ENCODE results near the gene DNAH1. TPM values are rescaled to one million over a fixed set of nuclear protein-coding genes. Genes with fewer than 3 reads are reported as not detected.

The DNAH1 gene
- total and polyA plus RNA-seq, 2 experiments from 2014 or later = 0.81 to 1.8 TPM

DNA sequence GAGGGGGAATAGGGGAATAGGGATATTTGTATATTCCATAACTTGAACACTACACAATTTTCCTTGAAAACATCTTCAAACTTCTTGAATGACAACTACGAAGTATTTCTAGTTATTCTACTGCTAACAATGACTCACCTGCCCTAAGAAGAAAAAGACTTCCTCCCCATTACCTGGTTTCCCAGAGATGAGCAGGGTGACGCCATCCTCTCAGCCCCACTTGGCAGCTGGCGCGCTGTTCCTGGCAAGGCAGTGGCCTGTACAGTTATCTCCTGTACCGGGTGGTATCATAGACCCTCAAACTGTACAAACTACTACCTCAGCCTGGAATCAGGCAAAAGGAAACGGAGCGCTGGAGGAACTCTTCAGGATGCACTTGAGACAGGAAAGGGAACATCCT lies 48.1 kb upstream of the DNAH1 start (continued):
- TF ChIP-seq, protein P1, sequence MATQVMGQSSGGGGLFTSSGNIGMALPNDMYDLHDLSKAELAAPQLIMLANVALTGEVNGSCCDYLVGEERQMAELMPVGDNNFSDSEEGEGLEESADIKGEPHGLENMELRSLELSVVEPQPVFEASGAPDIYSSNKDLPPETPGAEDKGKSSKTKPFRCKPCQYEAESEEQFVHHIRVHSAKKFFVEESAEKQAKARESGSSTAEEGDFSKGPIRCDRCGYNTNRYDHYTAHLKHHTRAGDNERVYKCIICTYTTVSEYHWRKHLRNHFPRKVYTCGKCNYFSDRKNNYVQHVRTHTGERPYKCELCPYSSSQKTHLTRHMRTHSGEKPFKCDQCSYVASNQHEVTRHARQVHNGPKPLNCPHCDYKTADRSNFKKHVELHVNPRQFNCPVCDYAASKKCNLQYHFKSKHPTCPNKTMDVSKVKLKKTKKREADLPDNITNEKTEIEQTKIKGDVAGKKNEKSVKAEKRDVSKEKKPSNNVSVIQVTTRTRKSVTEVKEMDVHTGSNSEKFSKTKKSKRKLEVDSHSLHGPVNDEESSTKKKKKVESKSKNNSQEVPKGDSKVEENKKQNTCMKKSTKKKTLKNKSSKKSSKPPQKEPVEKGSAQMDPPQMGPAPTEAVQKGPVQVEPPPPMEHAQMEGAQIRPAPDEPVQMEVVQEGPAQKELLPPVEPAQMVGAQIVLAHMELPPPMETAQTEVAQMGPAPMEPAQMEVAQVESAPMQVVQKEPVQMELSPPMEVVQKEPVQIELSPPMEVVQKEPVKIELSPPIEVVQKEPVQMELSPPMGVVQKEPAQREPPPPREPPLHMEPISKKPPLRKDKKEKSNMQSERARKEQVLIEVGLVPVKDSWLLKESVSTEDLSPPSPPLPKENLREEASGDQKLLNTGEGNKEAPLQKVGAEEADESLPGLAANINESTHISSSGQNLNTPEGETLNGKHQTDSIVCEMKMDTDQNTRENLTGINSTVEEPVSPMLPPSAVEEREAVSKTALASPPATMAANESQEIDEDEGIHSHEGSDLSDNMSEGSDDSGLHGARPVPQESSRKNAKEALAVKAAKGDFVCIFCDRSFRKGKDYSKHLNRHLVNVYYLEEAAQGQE (IDR thresholded peaks at IDR 0.05; ENCODE audit: unreplicated experiment) = no peak
- no peak for TF ChIP-seq NANOG (IDR thresholded peaks at IDR 0.05; ENCODE audit: borderline replicate concordance)

DNA sequence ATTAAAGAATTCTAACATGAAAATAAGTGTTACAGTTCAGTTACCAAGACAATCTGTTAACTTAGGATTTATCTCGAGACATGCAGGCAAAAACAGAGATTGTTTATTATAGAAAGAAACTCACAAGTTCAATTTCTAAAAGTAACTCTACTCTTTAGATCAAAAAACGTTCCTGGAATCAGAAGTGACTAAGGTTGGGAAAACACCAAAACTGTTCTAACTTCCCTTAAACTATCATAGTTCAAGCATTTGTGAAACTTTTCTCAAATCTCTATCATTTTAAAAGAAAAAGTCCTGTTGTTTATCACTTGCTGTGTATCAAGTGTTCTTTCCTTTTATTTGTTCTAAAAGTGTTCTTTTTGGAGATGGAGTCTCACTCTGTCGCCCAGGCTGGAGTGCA lies 46.3 kb upstream of the DNAH1 start:
- peaks cover 3% of the 10 kb centered on the region for H3K4me1 Mint-ChIP-seq
- H3K9me3 Mint-ChIP-seq = no peaks in the 10 kb centered on the region
- H3K27ac Mint-ChIP-seq = no peak overlapping the region
- Histone ChIP-seq H3K36me3 (ENCODE audit: insufficient read depth) (peaks cover 48% of the 10 kb centered on the region), H3K4me1 (ENCODE audit: insufficient read depth) (no peaks in the 10 kb centered on the region), H3K79me2 (replicated peaks; ENCODE audit: insufficient read depth) (peaks cover 95% of the 10 kb centered on the region), H3K27ac (ENCODE audit: low read depth) (no peak overlapping the region), H3K27me3 (ENCODE audit: insufficient read depth) (no peaks in the 10 kb centered on the region), H4K20me1 (replicated peaks; ENCODE audit: insufficient read depth) (peaks cover 70% of the 10 kb centered on the region), H3K4me2 (no peak overlapping the region), H3K9me2 (ENCODE audit: insufficient read depth) (no peaks in the 10 kb centered on the region), H3F3A (replicated peaks; ENCODE audit: low read depth) (peaks cover 13% of the 10 kb centered on the region), H2AFZ (no peak overlapping the region), H3K4me3 (no peak overlapping the region)
- no peak for ATAC-seq
- no peak for DNase-seq (ENCODE audit: low spot score)
- peaks cover 86% of the 10 kb centered on the region for H3K36me3 Mint-ChIP-seq (ENCODE audit: low read depth)
- peaks cover 3% of the 10 kb centered on the region for H3K27me3 Mint-ChIP-seq (ENCODE audit: insufficient read depth, low read depth, poor library complexity)
- H3K4me3 Mint-ChIP-seq = no peak overlapping the region
- TF ChIP-seq POLR2AphosphoS5 (IDR thresholded peaks at IDR 0.05; ENCODE audit: low read depth) (no peak), NANOG (IDR thresholded peaks at IDR 0.05; ENCODE audit: borderline replicate concordance) (no peak), EZH2phosphoT487 (IDR thresholded peaks at IDR 0.05; ENCODE audit: unreplicated experiment) (no peak), CREB1 (CRISPR knock-in tag; IDR thresholded peaks at IDR 0.05; ENCODE audit: low read depth) (no peak), ZNF331 (CRISPR knock-in tag; IDR thresholded peaks at IDR 0.05; ENCODE audit: low read depth) (no peak), STAT1 (IDR thresholded peaks at IDR 0.05; ENCODE audit: unreplicated experiment) (no peak), JUNB (IDR thresholded peaks at IDR 0.05; ENCODE audit: unreplicated experiment) (no peak), EZH2 (IDR thresholded peaks at IDR 0.05; ENCODE audit: low read depth, unreplicated experiment) (no peak), ETS1 (IDR thresholded peaks at IDR 0.05) (no peak)
- TF ChIP-seq, protein P1 (IDR thresholded peaks at IDR 0.05; ENCODE audit: unreplicated experiment) = no peak
- TF ChIP-seq, protein P2, sequence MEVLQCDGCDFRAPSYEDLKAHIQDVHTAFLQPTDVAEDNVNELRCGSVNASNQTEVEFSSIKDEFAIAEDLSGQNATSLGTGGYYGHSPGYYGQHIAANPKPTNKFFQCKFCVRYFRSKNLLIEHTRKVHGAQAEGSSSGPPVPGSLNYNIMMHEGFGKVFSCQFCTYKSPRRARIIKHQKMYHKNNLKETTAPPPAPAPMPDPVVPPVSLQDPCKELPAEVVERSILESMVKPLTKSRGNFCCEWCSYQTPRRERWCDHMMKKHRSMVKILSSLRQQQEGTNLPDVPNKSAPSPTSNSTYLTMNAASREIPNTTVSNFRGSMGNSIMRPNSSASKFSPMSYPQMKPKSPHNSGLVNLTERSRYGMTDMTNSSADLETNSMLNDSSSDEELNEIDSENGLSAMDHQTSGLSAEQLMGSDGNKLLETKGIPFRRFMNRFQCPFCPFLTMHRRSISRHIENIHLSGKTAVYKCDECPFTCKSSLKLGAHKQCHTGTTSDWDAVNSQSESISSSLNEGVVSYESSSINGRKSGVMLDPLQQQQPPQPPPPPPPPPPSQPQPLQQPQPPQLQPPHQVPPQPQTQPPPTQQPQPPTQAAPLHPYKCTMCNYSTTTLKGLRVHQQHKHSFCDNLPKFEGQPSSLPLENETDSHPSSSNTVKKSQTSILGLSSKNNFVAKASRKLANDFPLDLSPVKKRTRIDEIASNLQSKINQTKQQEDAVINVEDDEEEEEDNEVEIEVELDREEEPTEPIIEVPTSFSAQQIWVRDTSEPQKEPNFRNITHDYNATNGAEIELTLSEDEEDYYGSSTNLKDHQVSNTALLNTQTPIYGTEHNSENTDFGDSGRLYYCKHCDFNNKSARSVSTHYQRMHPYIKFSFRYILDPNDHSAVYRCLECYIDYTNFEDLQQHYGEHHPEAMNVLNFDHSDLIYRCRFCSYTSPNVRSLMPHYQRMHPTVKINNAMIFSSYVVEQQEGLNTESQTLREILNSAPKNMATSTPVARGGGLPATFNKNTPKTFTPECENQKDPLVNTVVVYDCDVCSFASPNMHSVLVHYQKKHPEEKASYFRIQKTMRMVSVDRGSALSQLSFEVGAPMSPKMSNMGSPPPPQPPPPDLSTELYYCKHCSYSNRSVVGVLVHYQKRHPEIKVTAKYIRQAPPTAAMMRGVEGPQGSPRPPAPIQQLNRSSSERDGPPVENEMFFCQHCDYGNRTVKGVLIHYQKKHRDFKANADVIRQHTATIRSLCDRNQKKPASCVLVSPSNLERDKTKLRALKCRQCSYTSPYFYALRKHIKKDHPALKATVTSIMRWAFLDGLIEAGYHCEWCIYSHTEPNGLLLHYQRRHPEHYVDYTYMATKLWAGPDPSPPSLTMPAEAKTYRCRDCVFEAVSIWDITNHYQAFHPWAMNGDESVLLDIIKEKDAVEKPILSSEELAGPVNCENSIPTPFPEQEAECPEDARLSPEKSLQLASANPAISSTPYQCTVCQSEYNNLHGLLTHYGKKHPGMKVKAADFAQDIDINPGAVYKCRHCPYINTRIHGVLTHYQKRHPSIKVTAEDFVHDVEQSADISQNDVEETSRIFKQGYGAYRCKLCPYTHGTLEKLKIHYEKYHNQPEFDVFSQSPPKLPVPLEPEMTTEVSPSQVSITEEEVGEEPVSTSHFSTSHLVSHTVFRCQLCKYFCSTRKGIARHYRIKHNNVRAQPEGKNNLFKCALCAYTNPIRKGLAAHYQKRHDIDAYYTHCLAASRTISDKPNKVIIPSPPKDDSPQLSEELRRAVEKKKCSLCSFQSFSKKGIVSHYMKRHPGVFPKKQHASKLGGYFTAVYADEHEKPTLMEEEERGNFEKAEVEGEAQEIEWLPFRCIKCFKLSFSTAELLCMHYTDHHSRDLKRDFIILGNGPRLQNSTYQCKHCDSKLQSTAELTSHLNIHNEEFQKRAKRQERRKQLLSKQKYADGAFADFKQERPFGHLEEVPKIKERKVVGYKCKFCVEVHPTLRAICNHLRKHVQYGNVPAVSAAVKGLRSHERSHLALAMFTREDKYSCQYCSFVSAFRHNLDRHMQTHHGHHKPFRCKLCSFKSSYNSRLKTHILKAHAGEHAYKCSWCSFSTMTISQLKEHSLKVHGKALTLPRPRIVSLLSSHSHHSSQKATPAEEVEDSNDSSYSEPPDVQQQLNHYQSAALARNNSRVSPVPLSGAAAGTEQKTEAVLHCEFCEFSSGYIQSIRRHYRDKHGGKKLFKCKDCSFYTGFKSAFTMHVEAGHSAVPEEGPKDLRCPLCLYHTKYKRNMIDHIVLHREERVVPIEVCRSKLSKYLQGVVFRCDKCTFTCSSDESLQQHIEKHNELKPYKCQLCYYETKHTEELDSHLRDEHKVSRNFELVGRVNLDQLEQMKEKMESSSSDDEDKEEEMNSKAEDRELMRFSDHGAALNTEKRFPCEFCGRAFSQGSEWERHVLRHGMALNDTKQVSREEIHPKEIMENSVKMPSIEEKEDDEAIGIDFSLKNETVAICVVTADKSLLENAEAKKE (CRISPR knock-in tag; IDR thresholded peaks at IDR 0.05) = no peak

Data from GM23338 (cell line).